Measurements from ENCODE around the gene LAG3. TPM values are rescaled to one million over a fixed set of nuclear protein-coding genes. Genes with fewer than 3 reads are reported as not detected.
A peak's percentile ranks its signal among the peaks of the same experiment; 100 is the strongest.

The LAG3 gene
- total RNA-seq, 2 experiments from 2014 or later: 0.19 TPM; not detected in 1

- POLR2A ChIA-PET: no interaction called here
- Histone ChIP-seq H3K4me3 (ENCODE audit: low read depth, low read length, poor library complexity, severe bottlenecking) (no peak overlapping the region), H3K27ac (ENCODE audit: low read depth, low read length, poor library complexity, severe bottlenecking) (no peak overlapping the region), H3K4me2 (ENCODE audit: low read length) (no peak overlapping the region), H3K36me3 (ENCODE audit: insufficient read depth, low read length) (no peaks in the 10 kb centered on the region), H3K4me1 (ENCODE audit: insufficient read depth, low read length, poor library complexity, severe bottlenecking) (peaks cover 32% of the 10 kb centered on the region), H3K9me2 (ENCODE audit: insufficient read depth, low read length) (no peaks in the 10 kb centered on the region), H3K79me2 (ENCODE audit: insufficient read depth, low read depth, low read length) (no peaks in the 10 kb centered on the region), H3K9me3 (ENCODE audit: low read length) (no peaks in the 10 kb centered on the region), H2AFZ (ENCODE audit: low read length) (no peak overlapping the region), H4K20me1 (ENCODE audit: insufficient read depth, low read length) (no peaks in the 10 kb centered on the region)
- TF ChIP-seq EZH2phosphoT487 (IDR thresholded peaks at IDR 0.05; ENCODE audit: borderline replicate concordance, low read depth, low read length) (no peak), CTCF (conservative IDR thresholded peaks at IDR 0.05; ENCODE audit: low read length) (no peak)
- no peak for DNase-seq (ENCODE audit: low spot score)
- CTCF ChIA-PET (ENCODE audit: unreplicated experiment): interaction anchor here (0.6 kb wide), 3 partner anchors 54 to 149 kb away, joined by 3 to 10 read pairs (median 3); partner anchors contain the start of gene ZNF384
- no TSS peak for BruUV-seq (replicated peaks)
- intact Hi-C loops (cut with micrococcal nuclease; ENCODE audit: unreplicated experiment): loop anchor here (1.0 to 5.0 kb wide), 3 partner anchors 43 to 268 kb away; partner anchors contain the start of genes IFFO1 and MLF2
Measured at GRCh38 chr12:6824901-6825381, 52.6 kb downstream of the LAG3 start.

GRCh38 chr12:6825398-6826124, 53.2 kb downstream of the LAG3 start:
- no peaks in the 10 kb centered on the region for H3K36me3 ChIP-seq (ENCODE audit: insufficient read depth, low read length)
- peak; percentile 71 for DNase-seq (ENCODE audit: low spot score)
- no peak overlapping the region for H3K4me2 ChIP-seq (ENCODE audit: low read length)
- H3K27ac ChIP-seq (ENCODE audit: low read depth, low read length, poor library complexity, severe bottlenecking): no peak overlapping the region
- H3K9me2 ChIP-seq (ENCODE audit: insufficient read depth, low read length): no peaks in the 10 kb centered on the region
- ChIA-PET POLR2A (interaction anchor here (1.3 kb wide), 1 partner anchor 14 kb away, joined by 3 read pairs; no protein-coding TSS in a partner anchor), CTCF (ENCODE audit: unreplicated experiment) (interaction anchor here (0.6 kb wide), 2 partner anchors 55 to 148 kb away, joined by 3 read pairs; no protein-coding TSS in a partner anchor)
- no peaks in the 10 kb centered on the region for H3K79me2 ChIP-seq (ENCODE audit: insufficient read depth, low read depth, low read length)
- TF ChIP-seq CTCF (conservative IDR thresholded peaks at IDR 0.05; ENCODE audit: low read length): peak; percentile 91
- TF ChIP-seq EZH2phosphoT487 (IDR thresholded peaks at IDR 0.05; ENCODE audit: borderline replicate concordance, low read depth, low read length): no peak
- H3K9me3 ChIP-seq (ENCODE audit: low read length): no peaks in the 10 kb centered on the region
- no peak overlapping the region for H3K4me3 ChIP-seq (ENCODE audit: low read depth, low read length, poor library complexity, severe bottlenecking)
- no peak overlapping the region for H2AFZ ChIP-seq (ENCODE audit: low read length)
- intact Hi-C loops (cut with micrococcal nuclease; ENCODE audit: unreplicated experiment): loop anchor here (1.0 to 5.0 kb wide), 3 partner anchors 43 to 268 kb away; partner anchors contain the start of genes IFFO1 and MLF2
- no peaks in the 10 kb centered on the region for H4K20me1 ChIP-seq (ENCODE audit: insufficient read depth, low read length)
- peaks cover 32% of the 10 kb centered on the region for H3K4me1 ChIP-seq (ENCODE audit: insufficient read depth, low read length, poor library complexity, severe bottlenecking)
- no TSS peak for BruUV-seq (replicated peaks)
